HEK293 (cell line): ENCODE measurements around the gene NPFFR2.

Experiments
- CTCF ChIA-PET: fragments of 350-600 bp; formaldehyde crosslinking; extraction: SDS; loops from one replicate; lab custom pipeline; 2021; ENCODE audit warnings: antibody characterized with exemption; lab: Yijun Ruan, JAX
- POLR2A ChIA-PET: fragments of 300-600 bp; formaldehyde crosslinking; extraction: SDS; loops from one replicate; lab custom pipeline; 2020; ENCODE audit warnings: antibody characterized with exemption, inconsistent platforms; lab: Yijun Ruan, JAX
- H3K27ac ChIP-seq: fragments of 200-500 bp; sonication (Bioruptor generic); 2 replicates; pipeline ENCODE4 v1.5.1; 2014; ENCODE audit warnings: low read depth, low read length, control low read depth, inconsistent platforms; ENCODE audit errors: extremely low read depth
- H3K36me3 ChIP-seq, 2 experiments: fragments of 200-500 bp in 1 of 2; sonication (Bioruptor generic) in 1 of 2; 1 replicate in 1 of 2; 2 replicates in 1 of 2; pipeline ENCODE4 v1.5.1; 2014 to 2017; ENCODE audit warnings: inconsistent platforms in 2 of 2, low read length in 2 of 2; ENCODE audit not compliant: control insufficient read depth in 2 of 2, insufficient read depth in 1 of 2
- H3K4me1 ChIP-seq: fragments of 200-500 bp; sonication (Bioruptor generic); 2 replicates; pipeline ENCODE4 v1.5.1; 2014; ENCODE audit warnings: mild to moderate bottlenecking, low read length, inconsistent platforms; ENCODE audit not compliant: control insufficient read depth, insufficient read depth
- H3K4me3 ChIP-seq: 2 replicates; pipeline ENCODE4 v1.5.1; 2011; ENCODE audit warnings: low read depth, mild to moderate bottlenecking, control low read depth, low read length, moderate library complexity
- H3K9me3 ChIP-seq: fragments of 200-500 bp; sonication (Bioruptor generic); 2 replicates; pipeline ENCODE4 v1.5.1; 2014; ENCODE audit warnings: low read depth, low read length, inconsistent platforms; ENCODE audit not compliant: control insufficient read depth, insufficient read depth
- PATZ1 ChIP-seq: fragments of 450-650 bp; formaldehyde crosslinking; IDR thresholded peaks from 2 replicates; pipeline ENCODE4 v1.5.1; 2016; ENCODE audit warnings: missing biosample characterization, missing genetic modification characterization
- PBX3 ChIP-seq: sonication (generic); formaldehyde crosslinking; IDR thresholded peaks from 2 replicates; pipeline ENCODE4 v1.8.1; 2022; ENCODE audit warnings: mild to moderate bottlenecking, moderate library complexity, missing genetic modification reagents
- ZBTB10 ChIP-seq: fragments of 450-650 bp; formaldehyde crosslinking; IDR thresholded peaks from 2 replicates; pipeline ENCODE4 v1.5.1; 2016; ENCODE audit warnings: missing biosample characterization, missing genetic modification characterization
- ZNF341 ChIP-seq: fragments of 450-650 bp; formaldehyde crosslinking; IDR thresholded peaks from 2 replicates; pipeline ENCODE4; 2016; ENCODE audit warnings: low read depth, missing biosample characterization, missing genetic modification characterization
- ZNF350 ChIP-seq: fragments of 450-650 bp; formaldehyde crosslinking; IDR thresholded peaks from 2 replicates; pipeline ENCODE4 v1.5.0; 2017; ENCODE audit warnings: missing biosample characterization, mild to moderate bottlenecking, missing genetic modification characterization
- ZNF518A ChIP-seq: fragments of 450-650 bp; formaldehyde crosslinking; conservative IDR thresholded peaks from 2 replicates; pipeline ENCODE4 v1.5.1; 2016; ENCODE audit warnings: low read depth, missing biosample characterization, missing genetic modification characterization
- ZNF544 ChIP-seq: fragments of 450-650 bp; formaldehyde crosslinking; IDR thresholded peaks from 2 replicates; pipeline ENCODE4 v1.5.0; 2017; ENCODE audit warnings: missing biosample characterization, missing genetic modification characterization
- ZNF549 ChIP-seq: fragments of 450-650 bp; IDR thresholded peaks from 2 replicates; pipeline ENCODE4 v1.5.1; 2018; ENCODE audit warnings: missing biosample characterization, missing genetic modification characterization, mild to moderate bottlenecking, inconsistent platforms, moderate library complexity
- ZNF639 ChIP-seq: fragments of 450-650 bp; formaldehyde crosslinking; IDR thresholded peaks from 2 replicates; pipeline ENCODE4 v1.5.1; 2016; ENCODE audit warnings: missing biosample characterization, missing genetic modification characterization
- ZNF654 ChIP-seq: fragments of 450-650 bp; formaldehyde crosslinking; IDR thresholded peaks from 2 replicates; pipeline ENCODE4 v1.5.1; 2016; ENCODE audit warnings: low read depth, missing biosample characterization, missing genetic modification characterization

NPFFR2 gene

GRCh38 chr4:72076562-72076961, 44.8 kb downstream of the NPFFR2 start:
- Histone ChIP-seq H3K27ac (no peak overlapping the region), H3K4me1 (no peaks in the 10 kb centered on the region), H3K9me3 (no peaks in the 10 kb centered on the region), H3K36me3 (no peaks in the 10 kb centered on the region), H3K4me3 (no peak overlapping the region)
- CTCF ChIA-PET, result no interaction called here
- TF ChIP-seq ZNF549 (peak; percentile 81), ZNF654 (tag by site-specific recombination) (no peak)
- POLR2A ChIA-PET, result no interaction called here

GRCh38 chr4:72077346-72077745, 45.5 kb downstream of the NPFFR2 start:
- Histone ChIP-seq H3K27ac (no peak overlapping the region), H3K4me3 (no peak overlapping the region), H3K36me3 (no peaks in the 10 kb centered on the region), H3K9me3 (no peaks in the 10 kb centered on the region), H3K4me1 (no peaks in the 10 kb centered on the region)
- CTCF ChIA-PET, result no interaction called here
- TF ChIP-seq ZBTB10 (tag by site-specific recombination), result no peak
- no peak for TF ChIP-seq ZNF518A (tag by site-specific recombination)
- TF ChIP-seq PBX3 (CRISPR knock-in tag), result no peak
- no peak for TF ChIP-seq PATZ1
- TF ChIP-seq ZNF544 (tag by site-specific recombination), result no peak
- no peak for TF ChIP-seq ZNF350 (tag by site-specific recombination)
- TF ChIP-seq ZNF639 (tag by site-specific recombination), result no peak
- no peak for TF ChIP-seq ZNF341 (tag by site-specific recombination)
- POLR2A ChIA-PET, result no interaction called here
